CD4-positive, alpha-beta T cell (primary cell): ENCODE data around the gene TST. TPM values are rescaled to one million over a fixed set of nuclear protein-coding genes. Genes with fewer than 3 reads are reported as not detected.

Experiments used
- ATAC-seq: fragments of 200-7000 bp; cut with Tn5 transposase; one replicate; pipeline ENCODE4 v1.10.0; 2022; ENCODE audit warnings: mild to moderate bottlenecking; ENCODE audit not compliant: poor library complexity
- CTCF ChIA-PET: fragments of 350-600 bp; sonication (Branson Sonifier 250); formaldehyde crosslinking; loops from one replicate; lab custom pipeline; 2021; ENCODE audit warnings: antibody characterized with exemption, inconsistent platforms; lab: Charles Lee
- POLR2A ChIA-PET: fragments of 350-600 bp; sonication (Branson Sonifier 250); formaldehyde crosslinking; loops from one replicate; lab custom pipeline; 2021; ENCODE audit warnings: antibody characterized with exemption, inconsistent platforms; lab: Charles Lee
- DNase-seq, 14 experiments: peaks; one replicate each; pipeline ENCODE4 v3.0.0-alpha.2; 2013 to 2020; ENCODE audit warnings: mixed read lengths in 2 of 14
- H3K27ac ChIP-seq, 2 donors: one replicate each; pipeline versions ENCODE4 v1.5.1 to v1.7.0; 2013; ENCODE audit warnings: low read length in 2 of 2, low read depth in 1 of 2, mild to moderate bottlenecking in 1 of 2
- H3K27me3 ChIP-seq, 2 experiments: 1 replicate in 1 of 2; 2 replicates in 1 of 2; pipeline versions ENCODE4 v1.6.1 to v1.7.0; 2013; ENCODE audit warnings: low read length in 2 of 2, control low read depth in 1 of 2, mild to moderate bottlenecking in 1 of 2, moderate library complexity in 1 of 2; ENCODE audit not compliant: insufficient read depth in 2 of 2, control insufficient read depth in 1 of 2
- H3K36me3 ChIP-seq: one replicate; pipeline ENCODE4 v1.6.1; 2013; ENCODE audit warnings: low read length, control low read depth; ENCODE audit not compliant: insufficient read depth
- H3K4me1 ChIP-seq: one replicate; pipeline ENCODE4 v1.6.1; 2013; ENCODE audit warnings: low read length, control low read depth; ENCODE audit not compliant: insufficient read depth
- H3K4me3 ChIP-seq: one replicate; pipeline ENCODE4 v1.5.1; 2013; ENCODE audit warnings: mild to moderate bottlenecking, low read length, moderate library complexity
- H3K9me3 ChIP-seq, 2 experiments: 1 replicate in 1 of 2; 2 replicates in 1 of 2; pipeline versions ENCODE4 v1.6.1 to v1.7.0; 2013; ENCODE audit warnings: low read length in 2 of 2, mild to moderate bottlenecking in 2 of 2, control low read depth in 1 of 2, moderate library complexity in 1 of 2; ENCODE audit not compliant: control insufficient read depth in 1 of 2, insufficient read depth in 1 of 2
- H3K27ac Mint-ChIP-seq: one replicate; pipeline ENCODE4 v1.8.0; 2020; ENCODE audit warnings: mixed read lengths
- H3K27me3 Mint-ChIP-seq: one replicate; pipeline ENCODE4 v1.8.0; 2021; ENCODE audit warnings: mixed read lengths
- H3K36me3 Mint-ChIP-seq: one replicate; pipeline ENCODE4 v1.8.0; 2021; ENCODE audit warnings: low read depth, mixed read lengths
- H3K4me1 Mint-ChIP-seq: one replicate; pipeline ENCODE4 v1.8.0; 2021; ENCODE audit warnings: low read depth, mixed read lengths
- H3K4me3 Mint-ChIP-seq: one replicate; pipeline ENCODE4 v1.8.0; 2020; ENCODE audit warnings: mild to moderate bottlenecking, mixed read lengths
- H3K9me3 Mint-ChIP-seq: one replicate; pipeline ENCODE4 v1.8.0; 2020; ENCODE audit warnings: mixed read lengths
- CTCF ChIP-seq: fragments of 200-600 bp; IDR thresholded peaks from one replicate; pipeline ENCODE4 v1.8.0; 2022; ENCODE audit warnings: antibody characterized with exemption, mild to moderate bottlenecking
- intact Hi-C, 2 experiments: fragments of 100-400 bp; cut with DNase I in 1 of 2; cut with micrococcal nuclease in 1 of 2; formaldehyde crosslinking; loops; one replicate each; pipeline versions ENCODE4 v1.15.1 to v1.9.0; 2023 to 2025; cut with DNase I, micrococcal nuclease
- total RNA-seq, 174 experiments: library from RNA in 2 of 174; stranded (reverse) in 2 of 174; gene quantifications; one replicate each; pipeline ENCODE4 v1.2.3 and lab custom pipeline; 2021 to 2026

Gene TST
- total RNA-seq, 2 experiments from 2014 or later = not detected

GRCh38 chr22:37053310-37054055, 34.2 kb upstream of the TST start:
- Histone ChIP-seq H3K4me3 (no peak overlapping the region), H3K36me3 (peaks cover 28% of the 10 kb centered on the region), H3K27me3 (no peaks in the 10 kb centered on the region), H3K4me1 (peaks cover 28% of the 10 kb centered on the region), H3K27ac (no peak overlapping the region), H3K9me3 (no peaks in the 10 kb centered on the region)
- Mint-ChIP-seq H3K4me1 (peaks cover 5% of the 10 kb centered on the region), H3K4me3 (peak overlapping the region; percentile 63), H3K9me3 (no peaks in the 10 kb centered on the region), H3K36me3 (peaks cover 27% of the 10 kb centered on the region), H3K27ac (no peak overlapping the region), H3K27me3 (no peaks in the 10 kb centered on the region)
- DNase-seq = no peak
- CTCF ChIA-PET = no interaction called here
- no peak for TF ChIP-seq CTCF
- intact Hi-C loops = no loop called here
- no peak for ATAC-seq
- POLR2A ChIA-PET = no interaction called here

GRCh38 chr22:37052386-37053309, 33.4 kb upstream of the TST start:
- Mint-ChIP-seq H3K27me3 (no peaks in the 10 kb centered on the region), H3K4me3 (peak overlapping the region; percentile 88), H3K9me3 (no peaks in the 10 kb centered on the region), H3K36me3 (peaks cover 24% of the 10 kb centered on the region), H3K27ac (peak overlapping the region; percentile 69), H3K4me1 (peaks cover 5% of the 10 kb centered on the region)
- H3K27me3 ChIP-seq = no peaks in the 10 kb centered on the region
- H3K4me1 ChIP-seq = peaks cover 28% of the 10 kb centered on the region
- no peak for DNase-seq
- intact Hi-C loops = no loop called here
- H3K4me3 ChIP-seq = peak overlapping the region; percentile 57
- ChIA-PET POLR2A (interaction anchor here (1.4 to 1.7 kb wide), 6 partner anchors 11 to 277 kb away, joined by 3 to 9 read pairs (median 6); partner anchors contain the start of gene IFT27), CTCF (interaction anchor here (1.3 kb wide), 1 partner anchor 69 kb away, joined by 5 read pairs; no protein-coding TSS in a partner anchor)
- TF ChIP-seq CTCF = no peak
- ATAC-seq = no peak
- peaks cover 22% of the 10 kb centered on the region for H3K36me3 ChIP-seq
- H3K27ac ChIP-seq = no peak overlapping the region
- H3K9me3 ChIP-seq = no peaks in the 10 kb centered on the region
